Activated T-helper 1 cell treated with anti-CD3 and anti-CD28 coated beads, Interleukin-2, amount 50 U/mL, for 16 hours (primary cell): ENCODE results near the gene TSPAN13.

Source experiments
- DNase-seq, 2 donors: peaks; one replicate each; pipeline ENCODE4 v3.0.0-alpha.2; 2020; ENCODE audit warnings: low read depth in 1 of 2, low spot score in 1 of 2

The TSPAN13 gene

GRCh38 chr7:16810573-16810972, 57.0 kb downstream of the TSPAN13 start:
- no peak for DNase-seq

DNA sequence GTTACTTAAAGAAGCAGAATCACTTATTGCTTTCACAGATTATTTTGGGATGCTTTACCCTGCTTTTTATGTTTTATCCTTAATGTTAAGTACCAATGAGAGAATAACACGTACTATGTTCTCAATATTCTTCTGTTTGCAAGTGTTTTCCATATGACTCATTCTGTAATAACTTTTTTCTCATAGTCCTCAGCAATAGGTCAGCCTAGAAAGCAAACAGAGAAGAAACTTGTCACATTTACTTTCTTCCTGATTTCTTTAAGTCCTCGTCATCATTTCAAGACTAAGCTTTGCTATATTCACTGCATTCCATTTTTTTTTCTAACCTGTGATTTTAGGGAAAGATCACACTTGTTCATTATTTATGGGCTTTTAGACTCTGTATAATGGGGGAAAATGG, 58.0 kb downstream of the TSPAN13 start:
- DNase-seq, result no peak

DNA sequence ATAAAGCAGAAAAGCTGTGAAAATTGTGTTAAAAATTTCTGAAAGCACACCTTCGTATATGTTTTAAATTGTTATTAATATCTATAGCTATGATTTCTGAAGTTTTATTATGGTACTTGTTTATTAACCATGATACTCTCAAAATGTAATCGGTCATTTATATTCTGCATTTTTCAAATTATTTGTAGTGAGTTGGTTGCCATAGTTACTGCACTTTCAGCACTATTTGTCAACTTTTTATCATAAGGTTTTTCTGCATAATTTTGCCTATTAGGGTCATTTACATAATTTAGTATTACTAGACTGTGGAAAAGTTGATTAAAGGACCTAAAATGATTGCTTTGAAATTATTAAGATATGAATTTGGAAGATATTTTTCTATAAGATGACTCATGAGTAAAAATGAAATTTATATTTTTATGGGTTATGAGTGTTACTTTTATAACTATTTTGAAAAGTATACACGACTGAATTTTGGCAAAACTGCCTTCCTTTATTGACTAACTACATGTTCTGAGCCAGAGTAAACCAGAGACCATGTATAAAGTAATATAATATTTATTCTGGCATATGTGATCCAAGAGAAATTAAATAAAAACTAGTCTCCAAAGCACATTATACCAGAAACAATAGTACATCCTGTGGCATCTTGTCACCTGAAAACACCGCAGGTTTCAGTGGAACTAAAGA, 59.1 kb downstream of the TSPAN13 start:
- DNase-seq, result no peak

GRCh38 chr7:16813232-16813616, 59.7 kb downstream of the TSPAN13 start:
- no peak for DNase-seq

GRCh38 chr7:16815001-16815400, 61.4 kb downstream of the TSPAN13 start:
- DNase-seq, result no peak

DNA sequence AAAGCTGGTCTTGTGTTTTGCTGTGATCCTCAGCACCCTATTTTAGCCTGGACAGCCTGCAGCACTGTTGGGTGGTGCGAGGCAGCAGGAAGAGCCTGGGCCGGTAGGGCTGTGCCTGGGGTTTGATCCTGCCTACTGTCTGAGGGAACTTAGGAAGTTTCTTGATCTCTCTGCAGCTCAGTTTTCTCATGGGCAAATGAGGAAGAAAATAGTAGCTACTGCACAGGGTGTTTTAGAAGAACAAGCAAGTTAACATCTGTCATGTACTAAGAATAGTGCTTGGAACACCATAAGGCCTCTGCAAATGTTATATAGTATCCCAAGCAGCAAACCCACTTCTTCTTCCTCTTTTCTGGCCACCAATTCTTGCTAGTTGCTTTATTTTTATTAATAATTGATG, 63.3 kb downstream of the TSPAN13 start:
- no peak for DNase-seq

GRCh38 chr7:16817536-16817935, 64.0 kb downstream of the TSPAN13 start:
- DNase-seq, result no peak

- DNase-seq, result no peak
Observed at GRCh38 chr7:16818732-16819131, 65.2 kb downstream of the TSPAN13 start.

DNA sequence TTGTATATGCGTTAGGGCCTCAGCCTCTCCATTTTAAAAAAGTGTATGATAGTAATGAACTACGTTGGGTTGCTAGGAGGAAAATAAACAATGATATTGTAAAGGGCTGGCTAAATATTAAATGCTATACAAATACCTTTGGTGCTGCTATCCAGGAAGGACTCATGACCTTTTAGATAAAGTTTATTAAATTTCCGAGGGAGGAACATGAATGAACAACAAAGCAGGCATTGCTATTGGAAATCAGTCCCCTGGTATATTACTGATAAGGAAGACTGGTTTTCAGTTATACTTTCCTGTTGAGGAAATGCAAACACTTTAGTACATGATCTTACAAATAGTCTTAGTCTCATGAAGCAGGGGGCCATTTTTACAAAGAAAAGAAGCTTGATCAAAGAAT, 68.5 kb downstream of the TSPAN13 start:
- DNase-seq, result no peak

GRCh38 chr7:16826060-16826459, 72.5 kb downstream of the TSPAN13 start:
- no peak for DNase-seq

DNA sequence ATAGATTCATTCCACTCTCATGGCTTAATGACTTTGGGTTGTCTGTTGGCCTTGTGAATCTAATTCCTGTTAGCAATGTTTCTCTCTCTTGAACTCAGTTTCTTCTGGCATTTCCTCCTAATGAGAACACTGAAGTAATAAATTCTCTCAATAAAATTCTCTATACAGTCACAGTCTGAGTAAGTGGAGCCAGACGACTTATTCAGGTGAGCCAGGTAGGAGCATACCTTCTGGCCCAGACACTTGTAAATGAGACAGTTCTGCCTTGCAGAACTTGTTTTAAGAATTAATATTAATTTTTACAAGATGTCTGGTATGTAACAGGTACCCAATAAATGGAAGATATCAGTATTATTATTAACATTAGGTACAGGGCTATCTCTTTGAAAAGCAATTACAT, 79.8 kb downstream of the TSPAN13 start:
- no peak for DNase-seq
